ENCODE measurements around the gene ATXN2.

DNA sequence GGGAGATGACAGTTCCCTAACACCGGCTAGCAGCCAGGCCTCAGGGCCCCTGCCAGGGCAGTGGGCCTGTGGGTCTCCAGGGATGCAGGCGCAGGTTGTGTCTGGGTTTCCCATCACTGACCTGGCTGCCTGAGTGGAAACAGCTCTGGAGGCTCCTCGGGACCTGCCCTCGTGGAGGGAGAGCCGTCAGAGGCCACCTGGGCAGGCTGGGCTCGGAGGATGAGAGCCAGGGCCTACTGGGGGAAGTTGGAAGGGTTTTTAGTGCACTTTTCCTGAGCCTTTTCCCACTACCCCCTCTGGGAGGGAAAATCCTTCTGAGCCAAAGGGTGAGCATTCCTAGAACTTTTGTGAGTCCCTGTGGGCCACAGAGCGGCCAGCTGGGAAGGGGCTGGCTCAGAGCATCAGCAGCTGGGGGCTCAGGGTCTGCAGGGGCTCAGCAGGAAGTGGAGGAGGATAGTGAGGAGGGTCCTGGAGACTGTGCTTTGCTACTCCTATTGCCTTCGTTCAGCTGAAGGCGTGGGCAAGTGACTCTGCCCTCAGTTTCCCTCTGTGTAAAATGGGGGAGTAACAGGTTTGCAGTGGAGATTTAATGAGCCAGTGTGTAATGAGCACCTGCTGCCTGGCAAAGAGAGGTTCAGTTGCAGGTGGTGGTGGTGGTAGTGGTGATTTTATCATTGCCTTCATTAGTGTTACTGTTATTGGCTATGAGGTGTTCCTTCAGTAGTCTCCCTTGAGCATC is 191.6 kb downstream of the ATXN2 start:
- TF ChIP-seq EZH2phosphoT487 (IDR thresholded peaks at IDR 0.05; ENCODE audit: low read length), result no peak
- TF ChIP-seq, protein P1, sequence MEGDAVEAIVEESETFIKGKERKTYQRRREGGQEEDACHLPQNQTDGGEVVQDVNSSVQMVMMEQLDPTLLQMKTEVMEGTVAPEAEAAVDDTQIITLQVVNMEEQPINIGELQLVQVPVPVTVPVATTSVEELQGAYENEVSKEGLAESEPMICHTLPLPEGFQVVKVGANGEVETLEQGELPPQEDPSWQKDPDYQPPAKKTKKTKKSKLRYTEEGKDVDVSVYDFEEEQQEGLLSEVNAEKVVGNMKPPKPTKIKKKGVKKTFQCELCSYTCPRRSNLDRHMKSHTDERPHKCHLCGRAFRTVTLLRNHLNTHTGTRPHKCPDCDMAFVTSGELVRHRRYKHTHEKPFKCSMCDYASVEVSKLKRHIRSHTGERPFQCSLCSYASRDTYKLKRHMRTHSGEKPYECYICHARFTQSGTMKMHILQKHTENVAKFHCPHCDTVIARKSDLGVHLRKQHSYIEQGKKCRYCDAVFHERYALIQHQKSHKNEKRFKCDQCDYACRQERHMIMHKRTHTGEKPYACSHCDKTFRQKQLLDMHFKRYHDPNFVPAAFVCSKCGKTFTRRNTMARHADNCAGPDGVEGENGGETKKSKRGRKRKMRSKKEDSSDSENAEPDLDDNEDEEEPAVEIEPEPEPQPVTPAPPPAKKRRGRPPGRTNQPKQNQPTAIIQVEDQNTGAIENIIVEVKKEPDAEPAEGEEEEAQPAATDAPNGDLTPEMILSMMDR (IDR thresholded peaks at IDR 0.05; ENCODE audit: low read length), result no peak

All from MM.1S (cell line).